ENCODE results near the gene RHOJ.

The RHOJ gene

DNA sequence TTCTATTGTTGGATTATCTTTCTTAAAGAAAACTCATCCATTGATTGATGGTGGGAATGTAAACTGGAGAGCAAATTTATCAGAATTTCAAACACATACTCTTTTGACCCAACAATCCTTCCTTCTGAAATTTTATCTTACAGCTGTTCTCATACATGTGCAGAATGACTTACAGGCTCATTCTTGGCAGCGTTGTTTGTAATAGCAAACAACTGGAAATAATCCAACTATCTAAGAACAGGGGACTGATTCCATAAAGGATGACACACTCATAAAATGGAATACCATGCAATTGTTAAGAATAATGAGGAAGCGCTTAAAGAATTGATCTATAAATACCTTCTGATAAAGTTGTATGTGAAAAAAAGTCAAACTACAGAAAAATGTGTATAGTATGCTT, 24.0 kb downstream of the RHOJ start:
- H2AFZ ChIP-seq (ENCODE audit: low read length, unreplicated experiment) = no peak overlapping the region

DNA sequence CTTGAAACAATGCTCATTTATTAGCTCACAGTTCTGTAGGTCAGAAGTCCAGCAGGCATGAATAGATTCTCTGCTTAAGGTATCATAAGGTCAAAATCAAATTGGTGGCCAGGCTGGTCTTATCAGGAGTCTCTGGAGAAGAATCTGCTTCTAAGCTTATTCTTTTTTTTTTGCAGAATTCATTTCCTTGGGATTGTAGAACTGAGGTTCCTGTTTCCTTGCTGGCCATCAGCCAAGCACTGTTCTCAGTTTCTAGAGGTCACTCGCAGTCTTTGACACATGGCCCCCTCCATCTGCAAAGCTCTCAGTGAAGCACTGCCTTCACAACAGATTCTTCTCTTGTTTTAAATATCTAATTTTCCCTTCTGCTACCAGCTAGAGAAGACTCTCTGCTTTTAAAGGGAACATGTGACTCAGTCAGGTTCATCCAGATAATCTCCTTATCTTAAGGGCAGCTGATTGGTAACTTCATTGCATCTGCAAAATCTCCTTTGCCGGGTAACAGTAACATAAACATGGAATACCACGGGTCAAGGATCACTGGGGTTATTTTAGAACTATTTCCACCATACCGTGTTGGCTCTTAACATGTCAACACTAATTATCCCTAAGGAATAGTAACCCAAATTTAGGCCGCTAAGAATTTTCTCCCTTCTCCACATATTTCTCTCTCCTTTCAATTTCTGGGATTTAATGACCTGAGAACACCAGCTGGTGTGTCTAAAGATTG, 25.3 kb downstream of the RHOJ start:
- no peaks in the 10 kb centered on the region for H3K79me2 ChIP-seq (ENCODE audit: control insufficient read depth, insufficient read depth, low read length, unreplicated experiment)
- no peaks in the 10 kb centered on the region for H3K27me3 ChIP-seq (ENCODE audit: insufficient read depth, low read length)
- no peak overlapping the region for H2AFZ ChIP-seq (ENCODE audit: low read length, unreplicated experiment)
- no peak overlapping the region for H3K4me3 ChIP-seq (ENCODE audit: low read depth, low read length)
- no peaks in the 10 kb centered on the region for H3K36me3 ChIP-seq (ENCODE audit: insufficient read depth, low read length)
- H3K27ac ChIP-seq (ENCODE audit: low read depth, low read length) = no peak overlapping the region
- no peaks in the 10 kb centered on the region for H3K4me1 ChIP-seq (ENCODE audit: control insufficient read depth, insufficient read depth, low read length, unreplicated experiment)

More for the DNA sequence above, 24.0 kb downstream of the RHOJ start:
- no peaks in the 10 kb centered on the region for H3K36me3 ChIP-seq (ENCODE audit: insufficient read depth, low read length)
- no peaks in the 10 kb centered on the region for H3K27me3 ChIP-seq (ENCODE audit: insufficient read depth, low read length)
- H3K79me2 ChIP-seq (ENCODE audit: control insufficient read depth, insufficient read depth, low read length, unreplicated experiment) = no peaks in the 10 kb centered on the region
- H3K4me1 ChIP-seq (ENCODE audit: control insufficient read depth, insufficient read depth, low read length, unreplicated experiment) = no peaks in the 10 kb centered on the region
- no peak overlapping the region for H3K27ac ChIP-seq (ENCODE audit: low read depth, low read length)
- no peak overlapping the region for H3K4me3 ChIP-seq (ENCODE audit: low read depth, low read length)

GRCh38 chr14:63231766-63232165, 27.5 kb downstream of the RHOJ start:
- Histone ChIP-seq H3K4me3 (ENCODE audit: low read depth, low read length) (no peak overlapping the region), H2AFZ (ENCODE audit: low read length, unreplicated experiment) (no peak overlapping the region), H3K4me1 (ENCODE audit: control insufficient read depth, insufficient read depth, low read length, unreplicated experiment) (no peaks in the 10 kb centered on the region), H3K36me3 (ENCODE audit: insufficient read depth, low read length) (no peaks in the 10 kb centered on the region), H3K27me3 (ENCODE audit: insufficient read depth, low read length) (no peaks in the 10 kb centered on the region), H3K79me2 (ENCODE audit: control insufficient read depth, insufficient read depth, low read length, unreplicated experiment) (no peaks in the 10 kb centered on the region), H3K27ac (ENCODE audit: low read depth, low read length) (no peak overlapping the region)

DNA sequence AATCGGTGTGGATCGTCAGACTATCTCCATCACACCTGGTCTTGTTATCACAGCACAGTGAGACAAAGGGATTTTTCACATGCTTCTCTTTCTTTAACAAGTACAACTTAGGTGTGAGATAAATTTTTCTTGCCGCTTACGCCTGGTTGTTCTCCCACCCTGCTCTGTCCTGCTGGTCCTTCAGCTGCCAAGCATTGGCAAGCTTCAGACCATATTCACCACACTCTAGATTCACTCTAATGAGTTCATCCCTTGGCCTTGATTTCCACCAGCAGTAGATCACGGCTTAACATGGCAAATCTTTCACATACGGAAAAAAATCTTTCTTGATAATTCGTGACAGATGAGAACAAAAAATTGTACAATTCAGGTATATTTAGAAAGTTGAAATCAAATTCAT, 33.5 kb downstream of the RHOJ start:
- Histone ChIP-seq H3K27me3 (ENCODE audit: insufficient read depth, low read length) (no peaks in the 10 kb centered on the region), H3K4me1 (ENCODE audit: control insufficient read depth, insufficient read depth, low read length, unreplicated experiment) (no peaks in the 10 kb centered on the region), H3K4me3 (ENCODE audit: low read depth, low read length) (no peak overlapping the region), H2AFZ (ENCODE audit: low read length, unreplicated experiment) (no peak overlapping the region), H3K36me3 (ENCODE audit: insufficient read depth, low read length) (no peaks in the 10 kb centered on the region), H3K79me2 (ENCODE audit: control insufficient read depth, insufficient read depth, low read length, unreplicated experiment) (no peaks in the 10 kb centered on the region), H3K27ac (ENCODE audit: low read depth, low read length) (no peak overlapping the region)

DNA sequence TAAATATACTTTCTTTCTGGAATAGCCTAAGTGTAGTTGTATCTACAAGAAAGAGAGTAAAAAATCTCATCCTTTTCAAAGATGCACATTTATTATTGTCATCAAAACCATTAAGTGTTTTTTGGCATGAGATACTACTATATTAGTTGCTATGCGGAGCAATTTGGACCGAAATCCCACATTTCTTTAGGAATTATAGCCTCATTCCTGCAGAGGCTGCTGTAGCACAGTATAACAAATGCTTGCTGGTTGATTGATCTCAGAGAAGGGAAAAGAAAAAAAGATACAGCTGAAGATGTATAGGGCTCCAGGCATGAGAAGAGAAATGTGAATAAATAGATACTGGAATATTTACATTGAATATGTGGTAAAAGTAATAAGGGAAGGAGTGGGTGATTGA, 36.0 kb downstream of the RHOJ start:
- no peak overlapping the region for H3K27ac ChIP-seq (ENCODE audit: low read depth, low read length)
- no peaks in the 10 kb centered on the region for H3K27me3 ChIP-seq (ENCODE audit: insufficient read depth, low read length)
- H3K36me3 ChIP-seq (ENCODE audit: insufficient read depth, low read length) = no peaks in the 10 kb centered on the region
- H3K4me1 ChIP-seq (ENCODE audit: control insufficient read depth, insufficient read depth, low read length, unreplicated experiment) = no peaks in the 10 kb centered on the region
- H3K4me3 ChIP-seq (ENCODE audit: low read depth, low read length) = no peak overlapping the region
- H3K79me2 ChIP-seq (ENCODE audit: control insufficient read depth, insufficient read depth, low read length, unreplicated experiment) = no peaks in the 10 kb centered on the region
- no peak overlapping the region for H2AFZ ChIP-seq (ENCODE audit: low read length, unreplicated experiment)

GRCh38 chr14:63241096-63241495, 36.9 kb downstream of the RHOJ start:
- Histone ChIP-seq H3K4me1 (ENCODE audit: control insufficient read depth, insufficient read depth, low read length, unreplicated experiment) (no peaks in the 10 kb centered on the region), H3K27me3 (ENCODE audit: insufficient read depth, low read length) (no peaks in the 10 kb centered on the region), H3K36me3 (ENCODE audit: insufficient read depth, low read length) (no peaks in the 10 kb centered on the region), H3K4me3 (ENCODE audit: low read depth, low read length) (no peak overlapping the region), H3K79me2 (ENCODE audit: control insufficient read depth, insufficient read depth, low read length, unreplicated experiment) (no peaks in the 10 kb centered on the region), H2AFZ (ENCODE audit: low read length, unreplicated experiment) (no peak overlapping the region), H3K27ac (ENCODE audit: low read depth, low read length) (no peak overlapping the region)

- Histone ChIP-seq H3K27ac (ENCODE audit: low read depth, low read length) (no peak overlapping the region), H2AFZ (ENCODE audit: low read length, unreplicated experiment) (no peak overlapping the region), H3K27me3 (ENCODE audit: insufficient read depth, low read length) (no peaks in the 10 kb centered on the region), H3K36me3 (ENCODE audit: insufficient read depth, low read length) (no peaks in the 10 kb centered on the region), H3K4me3 (ENCODE audit: low read depth, low read length) (no peak overlapping the region), H3K79me2 (ENCODE audit: control insufficient read depth, insufficient read depth, low read length, unreplicated experiment) (no peaks in the 10 kb centered on the region), H3K4me1 (ENCODE audit: control insufficient read depth, insufficient read depth, low read length, unreplicated experiment) (no peaks in the 10 kb centered on the region)
These were observed 39.4 kb downstream of the RHOJ start for GRCh38 chr14:63243646-63244045.

DNA sequence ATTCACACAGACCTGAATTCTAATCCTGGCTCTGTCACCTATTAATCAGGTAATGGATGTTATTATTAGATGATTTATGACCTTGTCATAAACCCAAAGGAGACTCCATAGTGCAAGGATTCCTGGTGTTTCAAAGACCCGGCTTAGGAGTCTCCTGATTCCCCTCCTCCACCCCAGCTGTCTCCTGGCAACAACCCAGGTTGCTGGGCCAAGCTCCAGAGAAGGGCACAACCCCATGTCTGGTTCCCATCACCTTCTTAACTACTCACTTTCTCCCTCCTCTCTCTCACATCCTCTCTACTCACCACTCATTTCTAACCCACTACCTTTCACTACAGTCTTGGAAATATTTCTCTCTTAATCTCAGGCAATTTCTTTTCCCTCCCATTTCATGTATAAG, 41.6 kb downstream of the RHOJ start:
- H3K36me3 ChIP-seq (ENCODE audit: insufficient read depth, low read length) = no peaks in the 10 kb centered on the region
- no peaks in the 10 kb centered on the region for H3K27me3 ChIP-seq (ENCODE audit: insufficient read depth, low read length)
- H3K27ac ChIP-seq (ENCODE audit: low read depth, low read length) = no peak overlapping the region
- H2AFZ ChIP-seq (ENCODE audit: low read length, unreplicated experiment) = no peak overlapping the region
- no peak overlapping the region for H3K4me3 ChIP-seq (ENCODE audit: low read depth, low read length)
- no peaks in the 10 kb centered on the region for H3K4me1 ChIP-seq (ENCODE audit: control insufficient read depth, insufficient read depth, low read length, unreplicated experiment)
- H3K79me2 ChIP-seq (ENCODE audit: control insufficient read depth, insufficient read depth, low read length, unreplicated experiment) = no peaks in the 10 kb centered on the region

DNA sequence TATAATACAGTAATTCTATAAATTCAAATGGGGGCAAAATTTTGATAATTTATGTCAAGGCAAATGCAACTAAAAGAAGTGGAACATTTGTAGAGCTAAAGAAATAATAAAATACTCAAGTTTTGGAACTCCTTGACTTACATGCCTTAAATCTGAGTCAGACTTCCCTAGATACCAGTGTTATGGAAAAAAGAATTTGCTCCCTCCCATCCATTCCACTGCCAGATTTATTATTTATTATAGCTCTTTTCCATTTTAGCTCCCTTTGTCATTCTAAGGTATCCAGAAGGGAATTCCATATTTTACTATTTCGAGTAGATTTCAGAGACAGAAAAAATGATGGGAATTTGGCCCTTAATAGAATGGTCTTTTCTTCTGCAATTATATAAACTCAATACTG, 44.0 kb downstream of the RHOJ start:
- Histone ChIP-seq H2AFZ (ENCODE audit: low read length, unreplicated experiment) (no peak overlapping the region), H3K79me2 (ENCODE audit: control insufficient read depth, insufficient read depth, low read length, unreplicated experiment) (no peaks in the 10 kb centered on the region), H3K36me3 (ENCODE audit: insufficient read depth, low read length) (no peaks in the 10 kb centered on the region), H3K4me3 (ENCODE audit: low read depth, low read length) (no peak overlapping the region), H3K4me1 (ENCODE audit: control insufficient read depth, insufficient read depth, low read length, unreplicated experiment) (no peaks in the 10 kb centered on the region), H3K27me3 (ENCODE audit: insufficient read depth, low read length) (no peaks in the 10 kb centered on the region), H3K27ac (ENCODE audit: low read depth, low read length) (no peak overlapping the region)

DNA sequence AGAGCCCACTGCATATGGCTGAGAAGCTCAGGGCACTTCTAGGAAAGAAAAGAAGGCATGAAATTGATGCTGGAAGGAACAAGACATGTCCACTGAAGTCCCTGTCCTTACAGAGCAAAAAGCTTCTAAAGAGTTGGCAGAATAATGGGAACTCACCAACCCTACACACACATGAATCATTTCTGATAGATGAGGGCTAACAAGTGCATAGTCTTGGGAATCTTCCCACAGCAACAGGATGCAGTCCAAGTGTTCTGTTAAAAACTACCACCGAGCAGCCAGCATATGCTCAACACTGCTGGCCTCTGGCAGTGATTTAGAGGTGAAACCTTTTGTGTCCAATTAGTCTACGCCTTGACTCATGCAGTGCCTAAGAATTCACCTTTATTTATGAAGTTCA, 44.8 kb downstream of the RHOJ start:
- no peaks in the 10 kb centered on the region for H3K27me3 ChIP-seq (ENCODE audit: insufficient read depth, low read length)

DNA sequence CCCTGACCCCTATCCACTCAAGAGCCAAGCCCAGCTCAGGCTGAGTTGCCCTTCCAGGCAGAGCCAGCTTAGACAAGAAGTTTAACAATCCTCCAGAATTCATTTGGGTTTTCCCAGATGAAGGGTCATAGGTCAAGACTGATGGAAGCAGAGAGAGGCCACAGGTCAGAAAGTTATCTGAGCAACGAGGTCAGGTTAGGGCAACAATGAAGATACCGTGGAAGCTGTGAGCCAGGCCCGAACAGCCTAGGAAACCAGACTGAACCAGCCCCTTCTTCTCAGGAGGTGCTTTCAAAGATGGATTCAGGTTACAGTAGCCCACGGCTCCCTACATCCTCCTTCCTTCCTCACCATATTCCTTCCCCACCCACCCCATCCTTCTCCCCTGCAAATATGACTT, 53.1 kb downstream of the RHOJ start:
- Histone ChIP-seq H3K27me3 (ENCODE audit: insufficient read depth, low read length) (no peaks in the 10 kb centered on the region), H2AFZ (ENCODE audit: low read length, unreplicated experiment) (no peak overlapping the region), H3K27ac (ENCODE audit: low read depth, low read length) (no peak overlapping the region), H3K36me3 (ENCODE audit: insufficient read depth, low read length) (no peaks in the 10 kb centered on the region), H3K4me3 (ENCODE audit: low read depth, low read length) (no peak overlapping the region), H3K4me1 (ENCODE audit: control insufficient read depth, insufficient read depth, low read length, unreplicated experiment) (no peaks in the 10 kb centered on the region), H3K79me2 (ENCODE audit: control insufficient read depth, insufficient read depth, low read length, unreplicated experiment) (no peaks in the 10 kb centered on the region)

More for the DNA sequence above, 44.8 kb downstream of the RHOJ start:
- Histone ChIP-seq H3K36me3 (ENCODE audit: insufficient read depth, low read length) (no peaks in the 10 kb centered on the region), H3K4me3 (ENCODE audit: low read depth, low read length) (no peak overlapping the region), H2AFZ (ENCODE audit: low read length, unreplicated experiment) (no peak overlapping the region), H3K27ac (ENCODE audit: low read depth, low read length) (no peak overlapping the region), H3K4me1 (ENCODE audit: control insufficient read depth, insufficient read depth, low read length, unreplicated experiment) (no peaks in the 10 kb centered on the region), H3K79me2 (ENCODE audit: control insufficient read depth, insufficient read depth, low read length, unreplicated experiment) (no peaks in the 10 kb centered on the region)
